Measurements from ENCODE around the gene B4GAT1.

- TF ChIP-seq CTCF (IDR thresholded peaks at IDR 0.05) (peak in 4 of 7 experiments; percentile 74 to 96 (median 88)), EP300 (IDR thresholded peaks at IDR 0.05) (no peak), POLR2A (IDR thresholded peaks at IDR 0.05) (no peak)
These were observed 35.4 kb downstream of the B4GAT1 start for GRCh38 chr11:66311965-66312548.

Data from stomach (tissue), 4 donors.